GM04504 (cell line): ENCODE results near the gene EVI2A.
"Not testable (repeated sequence)": the region's sequence is repeated elsewhere in the genome, so short reads cannot be mapped to it uniquely, and the experiment has no call there.

Experiments used
- DNase-seq: peaks from one replicate; pipeline ENCODE4 v3.0.0-alpha.2; 2012; ENCODE audit warnings: low read depth

Gene EVI2A

GRCh38 chr17:31321481-31321880 lies at the start of gene EVI2A:
TSS of gene EVI2A (minus strand) at chr17:31321622. CDS start at chr17:31319013, 2,609 bp downstream.
- peak; percentile 48 for DNase-seq

GRCh38 chr17:31369266-31369665 lies 47.8 kb upstream of the EVI2A start:
- no peak for DNase-seq

GRCh38 chr17:31366088-31366487 lies 44.7 kb upstream of the EVI2A start:
- no peak for DNase-seq

- DNase-seq: no peak
Measured at GRCh38 chr17:31364012-31364411, 42.6 kb upstream of the EVI2A start.

- no peak for DNase-seq
Measured at GRCh38 chr17:31357839-31358394, 36.5 kb upstream of the EVI2A start.

- no peak for DNase-seq
Measured at GRCh38 chr17:31357091-31357490, 35.7 kb upstream of the EVI2A start.

- DNase-seq: no peak
Measured at GRCh38 chr17:31355935-31356334, 34.5 kb upstream of the EVI2A start.

- DNase-seq: no peak
Measured at GRCh38 chr17:31349454-31349853, 28.0 kb upstream of the EVI2A start.

- DNase-seq: not testable (repeated sequence)
Measured at GRCh38 chr17:31345191-31345747, 23.8 kb upstream of the EVI2A start.

GRCh38 chr17:31339906-31340661 lies 18.7 kb upstream of the EVI2A start:
- no peak for DNase-seq

GRCh38 chr17:31329221-31329620 lies 7.8 kb upstream of the EVI2A start:
- no peak for DNase-seq

- peak; percentile 14 for DNase-seq
Measured at GRCh38 chr17:31328160-31328535, 6.7 kb upstream of the EVI2A start.

GRCh38 chr17:31327534-31328159 lies 6.2 kb upstream of the EVI2A start:
- peak; percentile 62 for DNase-seq

- no peak for DNase-seq
Measured at GRCh38 chr17:31323551-31323950, 2.1 kb upstream of the EVI2A start.

- no peak for DNase-seq
Measured at GRCh38 chr17:31321966-31322365, 544 bp upstream of the EVI2A start.

- DNase-seq: no peak
Measured at GRCh38 chr17:31320791-31321190, 631 bp downstream of the EVI2A start.

GRCh38 chr17:31320241-31320640 lies 1.2 kb downstream of the EVI2A start:
- DNase-seq: no peak

- no peak for DNase-seq
Measured at GRCh38 chr17:31318851-31319661, 2.4 kb downstream of the EVI2A start.

- DNase-seq: no peak
Measured at GRCh38 chr17:31318298-31318801, 3.1 kb downstream of the EVI2A start.

GRCh38 chr17:31314782-31315100 lies 6.7 kb downstream of the EVI2A start:
- DNase-seq: no peak

- DNase-seq: no peak
Measured at GRCh38 chr17:31313982-31314781, 7.2 kb downstream of the EVI2A start, which contains the start of gene EVI2B. TSS of gene EVI2B (minus strand) at chr17:31314054. CDS start at chr17:31305609, 8,445 bp downstream.
